K562 (cell line): ENCODE measurements around the gene MBD2. TPM values are rescaled to one million over a fixed set of nuclear protein-coding genes. Genes with fewer than 3 reads are reported as not detected.

Experiments used
- ATAC-seq: fragments of 200-7000 bp; cut with Tn5 transposase; 3 replicates; pipeline ENCODE4 v1.9.1; 2020; ENCODE audit warnings: moderate library complexity
- BruUV-seq: library from RNA; stranded (reverse); fragments of 400-500 nt; replicated peaks from 2 replicates; lab custom pipeline; 2021; lab: Mats Ljungman, UMichigan
- CTCF ChIA-PET: fragments of 300-600 bp; formaldehyde crosslinking; extraction: SDS; loops from one replicate; lab custom pipeline; 2021; ENCODE audit warnings: low intra/inter-chr PET ratio; lab: Yijun Ruan, JAX
- POLR2A ChIA-PET: fragments of 300-600, 350-650 bp; sonication (Branson Sonifier 250); formaldehyde crosslinking; extraction: SDS; loops from one replicate; lab custom pipeline; 2021; ENCODE audit warnings: antibody characterized with exemption, inconsistent platforms; lab: Yijun Ruan, JAX
- DNase-seq, 4 experiments: peaks; one replicate each; pipeline versions ENCODE4 v3.0.0 to v3.0.0-alpha.2; 2011 to 2018; ENCODE audit warnings: low spot score in 3 of 4, mixed read lengths in 3 of 4; ENCODE audit errors: extremely low read depth in 1 of 4
- FAIRE-seq: peaks from 2 replicates; lab custom pipeline; 2011; peaks lifted over from hg19 to GRCh38; lab: Jason Lieb, UNC
- H2AFZ ChIP-seq: 2 replicates; pipeline ENCODE4 v1.6.0; 2011; ENCODE audit warnings: low read depth, low read length, control low read depth, inconsistent platforms
- H3K27ac ChIP-seq: fragments of 200-600 bp; 3 replicates; pipeline ENCODE4 v1.8.0; 2011; ENCODE audit warnings: low read depth, mild to moderate bottlenecking, control low read depth, inconsistent platforms, low read length, moderate library complexity, mixed read lengths; ENCODE audit errors: extremely low read depth
- H3K27me3 ChIP-seq, 2 experiments: fragments of 300-600 bp in 1 of 2; 2 replicates in 1 of 2; 3 replicates in 1 of 2; pipeline versions ENCODE4 v1.6.0 to v1.8.0; 2011; ENCODE audit warnings: inconsistent platforms in 2 of 2, low read length in 2 of 2, mild to moderate bottlenecking in 1 of 2, mixed read lengths in 1 of 2, moderate library complexity in 1 of 2; ENCODE audit not compliant: control insufficient read depth in 2 of 2, insufficient read depth in 2 of 2
- H3K36me3 ChIP-seq: fragments of 300-600 bp; 3 replicates; pipeline ENCODE4 v1.8.0; 2011; ENCODE audit warnings: mild to moderate bottlenecking, low read length, inconsistent platforms; ENCODE audit not compliant: control insufficient read depth, insufficient read depth
- H3K4me1 ChIP-seq, 2 experiments: fragments of 200-600 bp in 1 of 2; replicated peaks in 1 of 2; 2 replicates in 1 of 2; 3 replicates in 1 of 2; pipeline versions ENCODE4 v1.5.1 to v1.8.0; 2011; ENCODE audit warnings: inconsistent platforms in 2 of 2, low read length in 2 of 2, mild to moderate bottlenecking in 1 of 2, mixed read lengths in 1 of 2, moderate library complexity in 1 of 2; ENCODE audit not compliant: control insufficient read depth in 2 of 2, insufficient read depth in 2 of 2
- H3K4me2 ChIP-seq: 2 replicates; pipeline ENCODE4 v1.6.1; 2011; ENCODE audit warnings: low read length, control low read depth, inconsistent platforms, mixed read lengths; ENCODE audit not compliant: insufficient read depth
- H3K4me3 ChIP-seq: fragments of 200-600 bp; sonication (generic), shearing (Covaris generic); 2 replicates; pipeline ENCODE4 v1.5.1; 2016; ENCODE audit warnings: control low read depth, inconsistent platforms
- H3K79me2 ChIP-seq: fragments of 200-600 bp; 3 replicates; pipeline ENCODE4 v1.8.0; 2011; ENCODE audit warnings: low read length, inconsistent platforms; ENCODE audit not compliant: control insufficient read depth, insufficient read depth
- H3K9ac ChIP-seq, 2 experiments: 2 replicates each; pipeline versions ENCODE4 v1.6.0 to v1.6.1; 2011; ENCODE audit warnings: low read depth in 2 of 2, low read length in 2 of 2, control low read depth in 1 of 2, inconsistent platforms in 1 of 2, mild to moderate bottlenecking in 1 of 2, mixed read lengths in 1 of 2; ENCODE audit not compliant: insufficient read depth in 1 of 2
- H3K9me1 ChIP-seq: one replicate; pipeline ENCODE4 v1.6.0; 2011; ENCODE audit warnings: inconsistent platforms, mild to moderate bottlenecking, low read length, moderate library complexity; ENCODE audit not compliant: control insufficient read depth, insufficient read depth
- H3K9me3 ChIP-seq: replicated peaks from 2 replicates; pipeline ENCODE4 v1.5.1; 2011; ENCODE audit warnings: low read depth, low read length, inconsistent platforms; ENCODE audit not compliant: control insufficient read depth, insufficient read depth
- H4K20me1 ChIP-seq: replicated peaks from 2 replicates; pipeline ENCODE4 v1.6.1; 2011; ENCODE audit warnings: low read length, inconsistent platforms, mixed read lengths; ENCODE audit not compliant: control insufficient read depth, insufficient read depth
- ESRRB ChIP-seq: fragments of 250-450 bp; sonication (Bioruptor Pico); IDR thresholded peaks from 2 replicates; pipeline ENCODE4 v1.5.0; 2020; ENCODE audit warnings: mild to moderate bottlenecking, moderate library complexity, borderline replicate concordance
- TEAD4 ChIP-seq, 2 experiments: sonication (generic) in 1 of 2; formaldehyde crosslinking in 1 of 2; IDR thresholded peaks; 2 replicates each; pipeline versions ENCODE4 v1.6.1 to v1.8.0; 2012 to 2022; ENCODE audit warnings: borderline replicate concordance in 1 of 2, inconsistent platforms in 1 of 2, low read length in 1 of 2, mild to moderate bottlenecking in 1 of 2, missing genetic modification reagents in 1 of 2
- ZC3H8 ChIP-seq: fragments of 450-650 bp; IDR thresholded peaks from 2 replicates; pipeline ENCODE4 v1.6.1; 2017
- ZNF165 ChIP-seq: fragments of 250-450 bp; sonication (Bioruptor Pico); IDR thresholded peaks from 2 replicates; pipeline ENCODE4 v1.4.0; 2020; ENCODE audit warnings: borderline replicate concordance
- WGBS: fragments of 100-300 bp; shearing (Covaris generic); methylation state at CpG from one replicate; pipeline ENCODE4 v1.1.6; 2016; ENCODE audit warnings: low coverage, mixed read lengths; ENCODE audit not compliant: insufficient coverage; ENCODE audit errors: missing lambda C conversion rate; 5-methylcytosine and 5-hydroxymethylcytosine counted together
- in situ Hi-C: fragments of 300-500 bp; cut with MboI; formaldehyde crosslinking; loops from 4 replicates; pipeline ENCODE4 v1.15.0; 2018; ENCODE audit warnings: inconsistent platforms, mixed read lengths
- intact Hi-C: fragments of 100-400 bp; cut with micrococcal nuclease; formaldehyde crosslinking; loops from 2 replicates; pipeline ENCODE4 v1.14.2; 2022
- polyA plus RNA-seq, 8 experiments: library from polyadenylated mRNA; depleted of rRNA in 4 of 8; stranded (reverse) in 5 of 8; unstranded in 3 of 8; fragments of >200 nt; fragmentation: Nextera tagmentation in 2 of 8; fragmentation: Illumina TruSeq in 1 of 8; extraction: Ambion mirVana in 2 of 8; extraction: Trizol in 1 of 8; gene quantifications; 2 replicates each; pipeline versions ENCODE4 v1.2.1 to v1.2.3, GENCODE V29; 2011 to 2014; ENCODE audit warnings: inconsistent platforms in 1 of 8, missing spikeins in 1 of 8
- total RNA-seq, 7 experiments: library from RNA; depleted of rRNA in 6 of 7; stranded (reverse); fragments of >200 nt in 6 of 7; fragmentation: Illumina TruSeq in 2 of 7; extraction: Trizol in 2 of 7; gene quantifications; 2 replicates each; pipeline versions ENCODE4 v1.2.1 to v1.2.3, GENCODE V29; 2011 to 2021; ENCODE audit warnings: low replicate concordance in 1 of 7
- TF ChIP-seq, protein P1 (sequence below): fragments of 250-450 bp; sonication (Bioruptor Pico); IDR thresholded peaks from 2 replicates; pipeline ENCODE4 v1.8.0; 2022; ENCODE audit warnings: inconsistent platforms
- TF ChIP-seq, protein P2 (sequence below): sonication (generic); formaldehyde crosslinking; IDR thresholded peaks from 2 replicates; pipeline ENCODE4 v1.8.0; 2023; ENCODE audit warnings: mild to moderate bottlenecking, missing genetic modification reagents
- TF ChIP-seq, protein P3 (sequence below): fragments of 450-650 bp; IDR thresholded peaks from 2 replicates; pipeline ENCODE4 v1.6.1; 2017; ENCODE audit warnings: antibody characterized with exemption
- TF ChIP-seq, protein P4 (sequence below): fragments of 250-450 bp; sonication (Bioruptor Pico); IDR thresholded peaks from 2 replicates; pipeline ENCODE4 v1.8.0; 2022; ENCODE audit warnings: moderate library complexity, mild to moderate bottlenecking, inconsistent platforms

Gene MBD2
- total and polyA plus RNA-seq, 9 of the 15 experiments (the other 6 are each of a cell fraction or from before 2014, with no cell fraction given): 4.4 to 40.2 (median 13.9) TPM

DNA sequence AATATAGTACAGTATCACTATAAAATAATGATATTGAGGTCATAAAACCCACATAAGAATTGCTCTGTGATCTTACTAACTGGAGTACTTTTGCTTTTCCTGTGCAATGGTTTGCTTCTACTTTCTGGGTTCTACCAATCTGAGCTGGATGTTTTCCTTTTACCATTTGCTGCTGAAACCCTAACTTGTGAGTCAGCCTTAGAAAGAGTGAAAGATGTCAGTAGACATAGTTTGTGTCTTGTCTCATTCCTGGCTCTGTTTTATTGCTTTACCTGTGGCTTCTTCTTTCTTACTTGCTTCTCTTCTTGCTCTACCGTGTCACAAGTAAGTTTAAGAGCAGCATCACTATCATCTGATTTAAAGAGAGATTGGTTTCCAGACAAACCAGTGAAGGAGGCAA is 61.0 kb downstream of the MBD2 start (continued):
- TF ChIP-seq, protein P1, sequence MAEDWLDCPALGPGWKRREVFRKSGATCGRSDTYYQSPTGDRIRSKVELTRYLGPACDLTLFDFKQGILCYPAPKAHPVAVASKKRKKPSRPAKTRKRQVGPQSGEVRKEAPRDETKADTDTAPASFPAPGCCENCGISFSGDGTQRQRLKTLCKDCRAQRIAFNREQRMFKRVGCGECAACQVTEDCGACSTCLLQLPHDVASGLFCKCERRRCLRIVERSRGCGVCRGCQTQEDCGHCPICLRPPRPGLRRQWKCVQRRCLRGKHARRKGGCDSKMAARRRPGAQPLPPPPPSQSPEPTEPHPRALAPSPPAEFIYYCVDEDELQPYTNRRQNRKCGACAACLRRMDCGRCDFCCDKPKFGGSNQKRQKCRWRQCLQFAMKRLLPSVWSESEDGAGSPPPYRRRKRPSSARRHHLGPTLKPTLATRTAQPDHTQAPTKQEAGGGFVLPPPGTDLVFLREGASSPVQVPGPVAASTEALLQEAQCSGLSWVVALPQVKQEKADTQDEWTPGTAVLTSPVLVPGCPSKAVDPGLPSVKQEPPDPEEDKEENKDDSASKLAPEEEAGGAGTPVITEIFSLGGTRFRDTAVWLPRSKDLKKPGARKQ: no peak
- TF ChIP-seq ESRRB (CRISPR knock-in tag) (no peak), TEAD4 (IDR thresholded peaks at IDR 0.05; ENCODE audit: low read length) (no peak), TEAD4 (CRISPR knock-in tag; IDR thresholded peaks at IDR 0.05; ENCODE audit: borderline replicate concordance) (no peak)
- TF ChIP-seq, protein P2, sequence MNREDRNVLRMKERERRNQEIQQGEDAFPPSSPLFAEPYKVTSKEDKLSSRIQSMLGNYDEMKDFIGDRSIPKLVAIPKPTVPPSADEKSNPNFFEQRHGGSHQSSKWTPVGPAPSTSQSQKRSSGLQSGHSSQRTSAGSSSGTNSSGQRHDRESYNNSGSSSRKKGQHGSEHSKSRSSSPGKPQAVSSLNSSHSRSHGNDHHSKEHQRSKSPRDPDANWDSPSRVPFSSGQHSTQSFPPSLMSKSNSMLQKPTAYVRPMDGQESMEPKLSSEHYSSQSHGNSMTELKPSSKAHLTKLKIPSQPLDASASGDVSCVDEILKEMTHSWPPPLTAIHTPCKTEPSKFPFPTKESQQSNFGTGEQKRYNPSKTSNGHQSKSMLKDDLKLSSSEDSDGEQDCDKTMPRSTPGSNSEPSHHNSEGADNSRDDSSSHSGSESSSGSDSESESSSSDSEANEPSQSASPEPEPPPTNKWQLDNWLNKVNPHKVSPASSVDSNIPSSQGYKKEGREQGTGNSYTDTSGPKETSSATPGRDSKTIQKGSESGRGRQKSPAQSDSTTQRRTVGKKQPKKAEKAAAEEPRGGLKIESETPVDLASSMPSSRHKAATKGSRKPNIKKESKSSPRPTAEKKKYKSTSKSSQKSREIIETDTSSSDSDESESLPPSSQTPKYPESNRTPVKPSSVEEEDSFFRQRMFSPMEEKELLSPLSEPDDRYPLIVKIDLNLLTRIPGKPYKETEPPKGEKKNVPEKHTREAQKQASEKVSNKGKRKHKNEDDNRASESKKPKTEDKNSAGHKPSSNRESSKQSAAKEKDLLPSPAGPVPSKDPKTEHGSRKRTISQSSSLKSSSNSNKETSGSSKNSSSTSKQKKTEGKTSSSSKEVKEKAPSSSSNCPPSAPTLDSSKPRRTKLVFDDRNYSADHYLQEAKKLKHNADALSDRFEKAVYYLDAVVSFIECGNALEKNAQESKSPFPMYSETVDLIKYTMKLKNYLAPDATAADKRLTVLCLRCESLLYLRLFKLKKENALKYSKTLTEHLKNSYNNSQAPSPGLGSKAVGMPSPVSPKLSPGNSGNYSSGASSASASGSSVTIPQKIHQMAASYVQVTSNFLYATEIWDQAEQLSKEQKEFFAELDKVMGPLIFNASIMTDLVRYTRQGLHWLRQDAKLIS: no peak

DNA sequence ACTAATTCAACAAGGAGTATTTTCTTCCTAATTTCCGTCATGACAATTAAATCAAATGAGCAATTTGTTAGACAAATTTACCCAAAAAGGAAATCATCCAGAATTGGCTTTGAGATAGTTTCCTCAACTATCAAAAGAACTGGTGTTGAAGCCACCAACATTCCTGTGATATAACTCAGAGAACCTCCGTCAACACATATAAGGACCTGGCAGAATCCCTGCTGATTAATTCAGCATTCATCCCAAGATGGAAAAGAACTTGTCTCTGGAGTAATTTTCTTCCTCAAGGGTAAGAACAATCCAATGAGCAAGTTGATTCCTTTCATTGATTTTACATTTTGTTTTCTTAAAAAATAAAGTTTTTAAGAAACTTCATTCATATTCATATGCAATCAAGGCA is 62.0 kb downstream of the MBD2 start:
- intact Hi-C loops: no loop called here
- CTCF ChIA-PET: no interaction called here

More for the DNA sequence above, 62.0 kb downstream of the MBD2 start:
- POLR2A ChIA-PET: interaction anchor here (0.6 kb wide), 1 partner anchor 965 kb away, joined by 3 read pairs; no protein-coding TSS in a partner anchor
- Histone ChIP-seq H3K79me2 (no peaks in the 10 kb centered on the region), H2AFZ (no peak overlapping the region), H3K4me2 (no peak overlapping the region), H3K36me3 (peaks cover 59% of the 10 kb centered on the region), H4K20me1 (no peaks in the 10 kb centered on the region), H3K27ac (no peak overlapping the region), H3K4me3 (no peak overlapping the region), H3K4me1 (no peaks in the 10 kb centered on the region), H3K9me3 (no peaks in the 10 kb centered on the region), H3K9me1 (no peaks in the 10 kb centered on the region), H3K9ac (no peak overlapping the region), H3K27me3 (no peaks in the 10 kb centered on the region)
- WGBS: 69% methylated on average over 2 of the region's 2 CpGs
- in situ Hi-C loops: no loop called here
- TF ChIP-seq, protein P3, sequence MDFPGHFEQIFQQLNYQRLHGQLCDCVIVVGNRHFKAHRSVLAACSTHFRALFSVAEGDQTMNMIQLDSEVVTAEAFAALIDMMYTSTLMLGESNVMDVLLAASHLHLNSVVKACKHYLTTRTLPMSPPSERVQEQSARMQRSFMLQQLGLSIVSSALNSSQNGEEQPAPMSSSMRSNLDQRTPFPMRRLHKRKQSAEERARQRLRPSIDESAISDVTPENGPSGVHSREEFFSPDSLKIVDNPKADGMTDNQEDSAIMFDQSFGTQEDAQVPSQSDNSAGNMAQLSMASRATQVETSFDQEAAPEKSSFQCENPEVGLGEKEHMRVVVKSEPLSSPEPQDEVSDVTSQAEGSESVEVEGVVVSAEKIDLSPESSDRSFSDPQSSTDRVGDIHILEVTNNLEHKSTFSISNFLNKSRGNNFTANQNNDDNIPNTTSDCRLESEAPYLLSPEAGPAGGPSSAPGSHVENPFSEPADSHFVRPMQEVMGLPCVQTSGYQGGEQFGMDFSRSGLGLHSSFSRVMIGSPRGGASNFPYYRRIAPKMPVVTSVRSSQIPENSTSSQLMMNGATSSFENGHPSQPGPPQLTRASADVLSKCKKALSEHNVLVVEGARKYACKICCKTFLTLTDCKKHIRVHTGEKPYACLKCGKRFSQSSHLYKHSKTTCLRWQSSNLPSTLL: no peak
- no peak for TF ChIP-seq ZNF165 (CRISPR knock-in tag)
- TF ChIP-seq, protein P4, sequence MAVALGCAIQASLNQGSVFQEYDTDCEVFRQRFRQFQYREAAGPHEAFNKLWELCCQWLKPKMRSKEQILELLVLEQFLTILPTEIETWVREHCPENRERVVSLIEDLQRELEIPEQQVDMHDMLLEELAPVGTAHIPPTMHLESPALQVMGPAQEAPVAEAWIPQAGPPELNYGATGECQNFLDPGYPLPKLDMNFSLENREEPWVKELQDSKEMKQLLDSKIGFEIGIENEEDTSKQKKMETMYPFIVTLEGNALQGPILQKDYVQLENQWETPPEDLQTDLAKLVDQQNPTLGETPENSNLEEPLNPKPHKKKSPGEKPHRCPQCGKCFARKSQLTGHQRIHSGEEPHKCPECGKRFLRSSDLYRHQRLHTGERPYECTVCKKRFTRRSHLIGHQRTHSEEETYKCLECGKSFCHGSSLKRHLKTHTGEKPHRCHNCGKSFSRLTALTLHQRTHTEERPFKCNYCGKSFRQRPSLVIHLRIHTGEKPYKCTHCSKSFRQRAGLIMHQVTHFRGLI (CRISPR knock-in tag): no peak
- no peak for TF ChIP-seq ZC3H8
- ATAC-seq: no peak
- no TSS peak for BruUV-seq
- FAIRE-seq: no peak
- DNase-seq: no peak
